NAMALWA (cell line): ENCODE data around the gene BRD3OS.

ENCODE experiments used
- DNase-seq: peaks from one replicate; pipeline ENCODE4 v3.0.0-alpha.2; 2015; ENCODE audit warnings: low spot score

The BRD3OS gene

DNA sequence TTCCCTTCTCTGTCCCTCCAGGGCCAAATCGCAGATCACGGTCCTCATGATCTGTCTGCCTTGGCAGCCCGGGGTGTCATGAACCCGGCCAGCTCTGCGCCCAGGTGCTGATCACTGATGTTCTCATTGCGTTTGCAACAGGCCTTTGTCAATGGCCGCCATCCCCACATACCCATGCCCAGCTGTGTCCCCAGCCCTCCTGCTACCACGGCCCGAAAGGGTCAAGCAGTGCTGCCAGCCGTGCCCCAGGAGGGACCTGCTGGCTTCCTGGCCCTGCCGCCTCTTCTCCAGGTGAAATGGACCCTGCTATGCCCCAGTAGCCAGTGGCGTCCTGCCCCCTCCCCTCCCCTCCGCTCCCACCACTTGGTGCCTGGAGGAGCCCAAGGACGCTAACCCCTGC is 20.4 kb upstream of the BRD3OS start:
- DNase-seq = no peak

DNA sequence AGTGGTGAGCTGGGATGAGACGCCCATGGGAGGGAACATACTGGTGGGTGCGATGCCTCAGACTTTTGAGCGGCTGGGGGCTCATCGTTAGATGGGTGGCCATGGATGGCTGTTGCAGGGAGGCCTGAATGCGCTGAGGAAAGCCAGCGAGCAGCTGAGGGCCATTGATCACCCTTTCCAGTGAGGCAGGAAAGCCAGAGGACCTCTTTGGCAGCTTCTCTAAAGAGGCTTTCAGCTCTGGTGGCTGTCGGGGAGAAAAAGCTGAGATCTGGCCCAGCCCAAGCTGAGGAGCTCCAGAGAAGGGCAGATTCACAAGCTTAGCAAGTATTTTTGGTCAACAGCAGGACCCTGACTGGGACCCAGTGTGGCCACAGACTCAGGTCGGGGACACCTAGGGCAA is 19.9 kb upstream of the BRD3OS start:
- no peak for DNase-seq

DNA sequence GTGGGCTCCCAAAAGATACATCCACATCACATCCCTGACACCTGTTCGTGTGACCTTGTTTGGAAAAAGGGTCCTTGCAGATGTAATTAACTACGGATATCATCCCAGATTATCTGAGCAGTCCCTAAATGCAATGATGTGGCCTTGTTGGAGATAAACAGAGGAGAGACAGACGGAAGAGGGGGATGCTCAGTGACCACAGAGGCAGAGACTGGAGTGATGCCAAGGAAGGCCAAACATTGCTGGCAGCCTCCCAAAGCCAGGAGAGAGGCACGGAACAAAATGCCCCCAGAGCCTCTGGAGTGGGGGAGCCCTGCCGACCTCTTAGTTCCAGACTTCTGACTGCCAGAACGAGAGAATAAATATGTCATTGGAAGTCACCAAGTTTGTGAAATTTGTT is 18.1 kb upstream of the BRD3OS start:
- DNase-seq = no peak

DNA sequence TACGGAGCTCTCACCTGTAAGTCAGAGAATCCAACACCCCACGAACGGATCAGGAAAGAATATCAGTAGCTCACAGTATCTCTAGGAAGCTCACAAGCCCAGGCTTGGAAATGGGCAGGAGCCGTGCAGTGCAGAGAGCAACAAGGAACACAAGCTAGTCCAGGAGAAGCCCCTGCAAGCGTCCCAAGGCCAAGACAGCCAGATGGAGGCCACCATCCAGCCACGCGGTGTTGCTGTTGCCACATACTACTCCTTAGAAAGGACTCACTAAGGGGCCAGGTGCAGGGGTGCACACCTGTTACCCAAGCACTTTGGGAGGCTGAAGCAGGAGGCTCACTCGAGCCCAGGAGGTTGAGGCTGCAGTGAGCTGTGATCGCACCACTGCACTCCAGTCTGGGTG is 17.7 kb upstream of the BRD3OS start:
- no peak for DNase-seq

DNA sequence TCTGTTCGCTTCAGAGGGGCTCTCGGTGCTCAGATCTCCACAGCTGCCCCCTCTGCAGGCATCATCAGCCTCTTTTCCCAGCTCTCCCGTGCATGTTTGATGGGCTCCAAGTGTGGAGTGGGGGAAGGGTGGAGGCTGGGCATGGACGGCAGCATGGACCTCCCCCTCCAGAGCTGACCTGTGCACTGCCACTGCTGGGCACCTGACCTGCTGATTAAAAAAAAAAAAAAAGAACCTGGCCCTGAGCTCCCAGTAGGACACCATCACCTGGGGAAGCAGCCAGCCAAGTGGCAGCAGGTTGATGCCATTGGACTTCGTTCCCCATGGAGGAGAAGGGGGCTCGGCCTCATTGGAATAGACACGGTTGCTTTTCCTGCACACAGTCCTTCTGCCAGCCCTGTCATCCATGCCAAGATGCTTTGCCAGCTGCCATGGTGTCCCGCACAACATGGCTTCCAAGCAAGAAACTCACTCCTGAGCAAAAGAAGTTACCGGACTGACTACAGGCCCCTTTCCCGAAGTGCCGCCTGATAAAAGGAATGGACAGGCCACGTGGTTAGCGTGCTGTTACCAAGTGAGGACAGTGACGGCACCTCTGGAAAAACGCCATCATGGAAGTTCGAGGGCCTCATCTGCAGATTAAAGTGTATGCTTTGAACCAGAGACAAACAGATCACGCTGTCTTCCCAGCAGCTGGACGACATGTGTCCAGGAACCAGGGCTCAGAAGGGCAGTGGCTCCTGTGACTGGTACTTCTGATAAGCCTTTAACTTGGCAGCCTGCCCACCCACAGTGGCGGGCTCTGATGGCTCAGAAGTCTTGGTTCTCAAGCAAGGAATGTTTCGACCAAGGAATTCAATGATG is 14.7 kb upstream of the BRD3OS start:
- DNase-seq = no peak

DNA sequence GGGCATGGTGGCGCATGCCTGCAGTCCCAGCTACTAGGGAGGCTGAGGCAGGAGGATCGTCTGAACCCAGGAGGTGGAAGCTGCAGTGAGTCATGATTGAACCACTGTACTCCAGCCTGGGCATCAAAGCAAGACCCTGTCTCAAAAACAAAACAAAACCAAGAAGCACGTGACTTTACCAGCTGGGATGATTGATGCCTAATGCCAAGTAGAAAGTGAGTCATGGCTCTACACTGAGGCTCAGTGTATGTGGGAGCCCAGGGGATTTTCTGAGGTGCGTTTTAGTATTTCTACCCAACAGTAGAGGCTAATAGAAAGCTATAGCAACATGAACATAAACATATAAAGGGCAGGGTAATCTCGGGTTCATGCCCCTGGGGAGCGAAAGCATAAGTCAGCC is 13.9 kb upstream of the BRD3OS start:
- DNase-seq = no peak

DNA sequence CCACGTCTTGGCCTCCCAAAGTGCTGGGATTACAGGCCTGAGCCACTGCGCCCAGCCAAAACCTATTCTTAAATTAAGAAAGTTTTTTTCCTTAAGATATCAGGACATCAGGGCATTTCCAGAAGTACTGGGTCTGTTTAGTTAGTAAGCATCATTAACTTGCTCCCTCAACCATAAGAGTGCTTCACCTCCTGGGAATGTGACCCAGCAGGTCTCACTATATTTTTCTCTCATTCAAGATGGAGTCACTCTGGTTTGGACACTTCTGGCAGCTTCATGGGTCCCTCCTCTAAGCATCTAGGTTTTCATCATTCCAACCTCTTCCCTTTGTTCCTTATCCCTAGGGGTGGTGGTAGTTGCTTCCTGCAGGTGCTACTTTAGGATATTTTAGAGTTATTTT is 10.3 kb upstream of the BRD3OS start:
- no peak for DNase-seq

DNA sequence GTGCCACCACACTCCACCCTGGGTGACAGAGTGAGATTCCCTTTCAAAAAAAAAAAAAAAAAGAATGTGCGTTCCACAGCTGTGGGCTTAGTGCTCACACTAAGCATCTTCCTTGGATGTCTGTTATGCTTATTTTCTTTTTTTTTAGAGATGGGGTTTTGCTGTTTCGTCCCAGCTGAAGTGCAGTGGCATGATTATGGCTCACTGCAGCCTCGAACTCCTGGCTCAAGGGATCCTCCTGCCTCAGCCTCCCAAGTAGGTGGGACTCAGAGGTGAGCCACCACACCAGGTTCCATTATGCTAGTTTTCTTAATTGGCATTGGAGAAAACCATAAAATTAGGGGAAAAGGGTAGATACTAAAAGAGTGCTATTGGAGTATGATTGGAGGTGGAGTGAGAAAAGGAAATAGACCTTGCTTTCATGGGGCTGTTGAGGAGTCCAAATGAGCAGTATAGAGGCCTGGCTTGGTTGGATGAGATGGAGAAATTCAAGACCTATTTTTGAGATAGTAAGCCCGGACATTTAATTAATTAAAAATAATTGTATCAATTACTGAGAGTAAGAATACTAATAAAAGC is 978 bp upstream of the BRD3OS start:
- no peak for DNase-seq

DNA sequence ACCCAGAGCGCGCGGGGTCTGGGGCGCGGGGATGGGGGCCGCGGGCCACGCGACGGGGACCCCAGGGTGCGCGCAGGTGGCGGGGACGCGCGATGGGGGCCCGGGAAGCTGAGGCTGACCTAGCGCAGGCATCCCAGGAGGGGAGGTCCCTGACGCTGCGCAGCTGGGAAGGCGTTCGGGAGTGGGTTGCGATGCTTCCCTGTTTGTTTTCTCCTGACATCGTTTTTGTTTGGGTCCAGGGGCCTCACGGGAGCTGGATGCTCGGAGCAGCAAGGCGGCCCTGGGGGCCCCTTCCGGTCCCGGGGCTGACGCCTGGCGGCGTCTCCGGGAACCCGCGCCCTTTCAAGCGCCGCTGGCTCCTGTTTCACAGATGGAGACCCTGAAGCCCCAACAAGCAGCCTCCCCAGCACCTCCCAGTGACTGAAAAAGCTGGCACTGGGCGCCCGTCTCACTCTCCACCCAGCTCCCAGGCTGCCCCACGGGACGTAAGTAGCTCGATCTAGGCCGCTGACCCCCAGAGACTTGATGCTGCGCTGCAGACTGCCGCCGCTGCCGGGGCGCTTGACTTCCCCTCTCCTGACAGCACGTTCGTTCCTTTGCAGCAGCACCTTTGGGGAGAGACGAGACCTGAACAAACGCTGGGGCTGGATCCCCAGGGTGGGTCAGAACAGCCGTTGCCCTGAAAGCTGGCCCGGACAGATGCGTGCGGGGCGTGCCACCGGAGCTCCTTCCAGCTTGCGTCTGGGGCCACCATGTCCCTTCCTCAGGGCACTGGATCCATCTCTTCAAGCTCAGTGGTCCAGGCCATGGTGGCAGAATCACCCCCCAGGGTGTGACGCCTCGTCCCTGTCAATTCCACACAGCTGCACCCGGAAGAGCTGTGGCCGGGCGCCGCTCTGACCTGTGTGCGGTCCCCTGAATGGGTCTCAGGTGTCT is 593 bp downstream of the BRD3OS start:
- peak; percentile 79 for DNase-seq

DNA sequence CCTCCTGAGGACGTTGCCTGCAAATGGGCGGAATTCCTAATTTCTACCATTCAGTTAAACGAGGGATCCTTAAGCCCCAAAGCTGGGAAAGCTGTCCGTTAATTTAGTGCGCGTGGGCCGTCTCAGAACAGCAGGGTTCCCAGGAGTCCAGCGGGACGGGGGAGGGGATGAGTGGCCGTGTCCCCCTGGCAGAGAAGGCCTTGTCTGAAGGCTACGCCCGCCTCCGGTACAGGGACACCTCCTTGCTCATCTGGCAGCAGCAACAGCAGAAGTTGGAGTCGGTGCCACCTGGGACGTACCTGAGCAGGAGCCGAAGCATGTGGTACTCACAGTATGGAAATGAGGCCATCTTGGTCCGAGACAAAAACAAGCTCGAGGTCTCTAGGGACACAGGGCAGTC is 1.3 kb downstream of the BRD3OS start:
- no peak for DNase-seq

DNA sequence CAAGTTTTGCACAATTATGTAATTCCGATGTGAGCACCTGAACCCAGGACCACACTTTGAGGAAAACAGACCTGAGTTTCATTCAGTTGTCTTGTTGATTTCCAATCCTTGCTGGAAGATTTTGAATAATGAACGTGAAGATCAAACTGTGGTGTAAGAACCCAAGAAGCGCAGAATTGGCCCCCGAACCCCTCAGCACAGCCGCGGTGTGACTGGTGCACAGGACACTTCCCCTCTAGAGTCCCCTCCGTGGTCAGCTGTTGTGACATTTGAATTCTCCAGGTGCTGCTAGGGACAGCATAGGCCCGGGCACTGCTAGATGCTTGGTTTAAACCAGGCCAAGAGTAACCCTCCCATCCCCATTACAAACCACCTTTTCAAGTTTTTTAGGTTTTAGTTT is 1.7 kb downstream of the BRD3OS start:
- no peak for DNase-seq

DNA sequence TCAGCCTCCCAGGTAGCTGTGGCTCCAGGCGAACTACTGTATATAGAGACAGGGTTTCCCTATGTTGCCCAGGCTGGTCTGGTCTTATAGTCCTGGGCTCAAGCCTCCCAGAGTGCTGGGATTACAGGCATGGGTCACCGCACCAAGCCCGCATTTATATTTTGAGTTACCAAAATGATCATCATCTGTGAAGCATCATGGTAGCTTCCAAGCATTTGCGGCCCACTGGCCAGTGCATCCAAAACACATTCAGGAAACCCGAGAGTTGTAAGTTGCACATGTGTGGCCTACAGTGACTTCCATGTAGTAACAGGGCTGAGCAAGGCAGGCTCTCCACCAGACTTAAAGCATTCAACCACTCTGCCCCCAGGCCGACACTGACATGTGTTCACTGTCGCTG is 2.3 kb downstream of the BRD3OS start:
- DNase-seq = no peak

DNA sequence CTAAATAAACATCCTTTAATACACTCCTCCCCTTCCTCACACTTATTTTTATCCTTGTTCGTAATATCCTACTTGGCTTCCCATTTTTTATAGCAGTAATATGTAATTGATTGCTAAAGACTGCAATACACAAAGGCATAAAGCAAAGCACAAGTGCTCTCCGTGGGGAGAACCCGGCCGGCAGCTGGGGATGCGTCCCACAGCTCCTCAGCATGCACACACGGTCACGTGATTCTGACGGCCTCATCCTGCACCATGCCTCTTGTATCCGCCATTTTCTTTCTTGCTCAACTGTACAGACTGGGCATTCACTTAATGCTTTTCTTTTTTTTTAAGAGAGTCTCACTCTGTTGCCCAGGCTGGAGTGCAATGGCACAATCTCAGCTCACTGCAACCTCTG is 2.8 kb downstream of the BRD3OS start:
- no peak for DNase-seq

DNA sequence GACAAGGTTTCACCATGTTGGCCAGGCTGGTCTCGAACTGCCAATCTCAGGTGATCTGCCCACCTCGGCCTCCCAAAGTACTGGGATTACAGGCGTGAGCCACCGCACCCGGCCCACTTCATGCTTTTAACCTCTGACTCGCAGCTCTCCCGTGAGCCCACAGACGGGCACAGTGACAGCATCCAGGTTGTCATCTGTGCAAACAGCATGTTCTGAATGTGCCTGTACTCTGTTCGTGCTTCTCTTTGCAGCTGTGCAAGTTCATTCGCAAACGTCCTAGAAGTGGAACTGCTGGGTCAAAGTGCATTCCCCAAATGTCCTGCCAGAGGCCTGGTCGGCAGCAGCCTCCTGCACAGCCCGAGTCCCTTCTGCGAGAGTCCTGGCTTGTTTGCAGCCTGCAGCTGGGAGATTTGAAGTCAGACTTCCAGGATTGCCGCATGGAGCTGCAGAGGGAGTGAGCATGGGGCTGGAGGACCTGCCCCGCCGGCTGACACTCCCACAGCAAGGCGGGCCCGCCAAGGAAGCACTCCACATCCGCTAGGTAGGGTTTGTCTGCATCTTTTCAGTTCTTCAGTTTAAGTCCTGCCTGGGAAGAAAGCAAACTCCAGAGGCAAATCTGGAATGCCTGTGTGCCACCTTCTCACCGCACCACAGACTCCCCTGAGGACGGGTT is 3.4 kb downstream of the BRD3OS start:
- no peak for DNase-seq

DNA sequence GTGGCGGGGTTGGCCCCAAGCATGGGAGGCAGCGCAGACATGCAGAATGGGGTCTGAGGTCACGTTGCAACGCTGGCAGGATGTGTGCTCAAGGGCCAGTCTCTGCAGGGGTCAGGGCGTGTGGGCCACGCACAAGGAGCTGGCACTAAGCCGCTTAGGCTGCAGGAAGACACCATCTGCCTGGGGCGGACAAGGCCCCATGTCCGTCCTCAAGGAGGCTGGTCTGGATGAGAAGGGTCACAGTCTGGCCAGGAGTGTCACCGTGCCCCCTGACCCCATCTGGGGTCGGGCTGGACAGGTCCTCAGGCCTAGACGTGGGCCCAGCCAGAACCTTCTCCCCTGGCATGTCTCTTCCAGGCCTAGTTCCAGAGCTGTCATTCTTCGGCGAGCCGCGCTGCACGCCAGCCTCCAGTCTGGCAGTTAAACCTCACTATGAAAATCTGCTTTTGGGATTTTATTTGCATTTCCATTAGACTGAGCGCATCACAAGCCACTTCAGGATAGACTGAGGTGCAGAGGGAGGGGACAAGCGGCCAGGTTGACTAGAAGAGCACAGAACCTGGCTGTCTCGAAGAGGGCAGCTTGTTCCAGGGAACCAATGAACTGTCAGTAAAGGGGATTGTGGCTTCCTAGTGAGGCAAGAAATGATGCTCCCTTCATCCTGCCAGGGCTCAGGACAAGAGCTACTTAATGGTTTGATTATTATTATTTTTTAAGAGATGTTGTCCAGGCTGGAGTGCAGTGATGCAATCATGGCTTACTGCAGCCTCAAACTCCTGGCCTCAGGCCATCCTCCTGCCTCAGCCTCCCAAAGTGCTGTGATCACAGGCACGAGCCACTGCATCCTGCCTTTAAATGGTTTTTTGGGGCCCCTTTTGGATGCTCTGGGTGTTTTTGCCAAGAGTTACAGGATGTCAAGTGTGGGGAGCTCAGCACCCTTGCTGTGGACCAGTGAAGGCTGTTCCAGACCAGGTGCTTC is 4.3 kb downstream of the BRD3OS start:
- DNase-seq = no peak

DNA sequence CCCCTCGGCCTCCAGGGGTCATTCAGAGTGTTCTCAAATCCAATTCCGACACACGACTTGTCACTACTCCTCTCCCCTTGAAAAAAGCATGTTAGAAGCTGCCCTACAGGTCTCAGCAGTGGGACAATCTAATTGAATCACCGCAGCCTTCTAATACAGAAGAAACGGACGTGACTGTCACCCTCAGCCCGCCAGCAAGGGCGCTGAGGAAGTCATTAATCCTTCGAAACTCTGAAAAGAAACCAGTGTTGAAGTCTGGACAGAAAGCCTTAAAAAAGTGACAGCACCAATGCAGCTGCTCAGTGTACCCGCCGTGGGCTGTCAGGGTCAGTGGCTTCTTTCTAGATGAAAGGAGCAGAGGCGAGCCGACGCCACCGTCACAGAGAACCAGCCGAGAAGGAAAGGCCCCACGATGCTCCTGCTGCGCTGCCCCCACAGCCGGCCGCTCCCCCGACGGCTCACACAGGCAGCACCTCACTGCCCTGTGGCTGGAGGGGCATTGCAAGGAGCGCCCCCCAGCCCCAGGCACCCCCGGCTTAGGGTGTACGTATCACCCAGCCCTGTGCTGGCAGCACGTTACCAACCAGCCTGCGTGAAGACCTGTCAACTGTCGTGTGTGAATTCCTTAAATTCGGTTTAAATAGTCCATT is 5.7 kb downstream of the BRD3OS start:
- no peak for DNase-seq

DNA sequence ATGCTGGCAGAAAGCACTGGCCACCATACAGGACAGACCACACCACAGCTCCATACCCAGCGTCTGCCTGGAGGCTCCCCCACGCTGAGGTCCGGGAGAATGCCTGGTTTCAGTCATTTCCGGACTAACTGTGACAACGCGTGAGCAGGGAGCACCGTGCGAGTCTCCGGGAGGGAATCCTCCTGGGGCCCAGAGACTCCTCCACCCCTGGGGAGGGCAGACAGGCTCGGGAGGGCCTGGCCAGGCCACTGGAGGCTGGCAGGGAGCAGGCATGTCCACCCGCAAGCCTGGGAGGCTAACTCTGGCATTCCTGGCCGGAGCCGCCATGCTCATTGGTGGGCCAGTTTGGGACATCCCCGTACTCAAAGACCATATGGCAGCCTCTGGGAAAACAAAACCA is 6.5 kb downstream of the BRD3OS start:
- DNase-seq = no peak

DNA sequence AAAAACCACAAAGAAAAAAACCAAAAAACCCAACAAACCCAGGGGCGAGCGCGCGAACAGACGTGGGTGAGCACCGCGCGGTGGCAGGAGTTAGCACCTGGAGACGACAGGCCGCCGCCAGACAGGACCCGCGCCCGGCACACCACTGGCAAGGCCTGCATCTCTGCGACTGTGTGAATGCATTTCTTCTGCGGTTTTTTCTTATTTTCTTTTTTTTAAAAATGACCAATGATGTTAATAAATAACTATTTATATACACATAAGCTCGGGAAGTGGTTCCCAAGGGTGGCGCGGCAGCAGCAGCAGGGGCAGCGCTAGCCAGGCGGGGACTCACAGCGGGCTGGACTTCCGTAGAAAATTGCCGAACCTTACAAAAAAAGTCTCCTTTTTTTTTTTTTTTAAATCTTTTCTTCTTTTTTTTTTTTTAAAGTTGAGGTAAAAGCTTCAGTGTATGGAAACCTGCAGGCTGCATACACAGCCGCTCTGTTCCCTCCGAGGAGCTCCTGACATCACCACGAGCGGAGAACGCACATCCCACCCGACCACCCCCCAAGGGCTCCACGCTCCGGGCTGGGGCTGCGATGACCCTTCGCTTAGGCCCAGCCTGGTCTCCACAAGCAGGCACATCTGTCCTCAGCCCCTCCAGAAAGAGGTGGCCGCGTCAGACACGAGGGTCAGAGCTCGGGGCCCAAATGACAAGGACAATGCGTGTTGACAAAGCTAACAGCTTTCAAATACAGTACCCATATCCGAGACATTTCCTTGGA is 7.4 kb downstream of the BRD3OS start:
- no peak for DNase-seq

DNA sequence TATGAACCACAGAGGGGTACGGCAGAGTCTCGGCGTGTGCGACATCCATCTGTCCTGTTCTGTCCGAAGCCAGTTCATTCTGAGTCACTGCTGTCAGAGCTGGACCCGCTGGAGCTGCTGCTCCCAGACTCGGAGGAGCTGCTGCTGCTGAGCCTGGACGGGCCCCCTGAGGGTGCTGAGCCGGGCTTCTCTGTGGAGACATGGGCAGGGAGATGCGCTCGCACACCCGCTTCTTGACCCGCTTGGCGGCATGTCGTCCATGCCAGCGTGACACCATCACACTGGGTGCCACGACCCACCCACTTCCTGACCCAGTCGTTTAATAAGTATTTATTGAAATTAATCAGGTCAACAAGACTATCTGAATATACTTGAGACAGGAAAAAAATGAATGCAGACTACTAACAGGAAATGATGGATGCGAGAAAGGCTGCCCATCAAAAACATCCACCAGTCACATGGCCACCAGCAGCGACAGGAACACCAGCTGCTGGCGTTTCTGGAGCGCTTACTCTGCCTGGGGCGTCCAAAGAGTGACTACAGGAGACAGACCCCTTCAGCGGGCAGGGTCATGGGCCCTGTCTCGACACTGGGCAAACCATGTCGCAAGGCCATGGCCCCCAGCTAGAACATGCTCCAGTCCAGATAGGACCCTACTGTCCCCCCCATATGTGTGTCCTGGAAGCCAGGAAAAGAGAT is 8.4 kb downstream of the BRD3OS start:
- DNase-seq = no peak
